GM23338 (cell line): ENCODE measurements around the gene OR4D1. TPM values are rescaled to one million over a fixed set of nuclear protein-coding genes. Genes with fewer than 3 reads are reported as not detected.

Experiments
- ATAC-seq: fragments of 200-7000 bp; cut with Tn5 transposase; 3 replicates; pipeline ENCODE4 v1.9.1; 2020
- DNase-seq: peaks from one replicate; pipeline ENCODE4 v3.0.0-alpha.2; 2015; ENCODE audit warnings: low spot score
- H2AFZ ChIP-seq: fragments of 200-600 bp; sonication (generic); 2 replicates; pipeline ENCODE4 v1.8.0; 2016; ENCODE audit warnings: antibody characterized with exemption, mild to moderate bottlenecking, moderate library complexity
- H3F3A ChIP-seq: fragments of 200-600 bp; sonication (generic); replicated peaks from 2 replicates; pipeline ENCODE4 v1.8.0; 2017; ENCODE audit warnings: antibody characterized with exemption, mixed run types, low read depth
- H3K27ac ChIP-seq: fragments of 200-600 bp; sonication (generic); 2 replicates; pipeline ENCODE4 v1.6.1; 2016; ENCODE audit warnings: low read depth
- H3K27me3 ChIP-seq: fragments of 200-600 bp; sonication (generic); 2 replicates; pipeline ENCODE4 v1.8.0; 2016; ENCODE audit warnings: mild to moderate bottlenecking, mixed run types, moderate library complexity; ENCODE audit not compliant: insufficient read depth
- H3K36me3 ChIP-seq: fragments of 200-600 bp; sonication (generic); 2 replicates; pipeline ENCODE4 v1.8.0; 2016; ENCODE audit warnings: mild to moderate bottlenecking; ENCODE audit not compliant: insufficient read depth
- H3K4me1 ChIP-seq: fragments of 200-600 bp; sonication (generic); 2 replicates; pipeline ENCODE4 v1.8.0; 2016; ENCODE audit warnings: mild to moderate bottlenecking, moderate library complexity; ENCODE audit not compliant: insufficient read depth
- H3K4me2 ChIP-seq: fragments of 200-600 bp; sonication (generic); 2 replicates; pipeline ENCODE4 v1.7.1; 2017; ENCODE audit warnings: mixed run types
- H3K4me3 ChIP-seq: fragments of 200-600 bp; sonication (generic); 2 replicates; pipeline ENCODE4 v1.6.1; 2016; ENCODE audit warnings: mixed run types
- H3K79me2 ChIP-seq: fragments of 200-600 bp; sonication (generic); replicated peaks from 2 replicates; pipeline ENCODE4 v1.8.0; 2017; ENCODE audit warnings: mild to moderate bottlenecking; ENCODE audit not compliant: insufficient read depth
- H3K9me2 ChIP-seq: fragments of 200-600 bp; sonication (generic); 2 replicates; pipeline ENCODE4 v1.8.0; 2017; ENCODE audit not compliant: insufficient read depth
- H4K20me1 ChIP-seq: fragments of 200-600 bp; sonication (generic); replicated peaks from 2 replicates; pipeline ENCODE4 v1.8.0; 2017; ENCODE audit warnings: mild to moderate bottlenecking; ENCODE audit not compliant: insufficient read depth
- H3K27ac Mint-ChIP-seq: 2 replicates; pipeline ENCODE4 v1.8.0; 2020; ENCODE audit warnings: inconsistent platforms, mild to moderate bottlenecking, moderate library complexity, mixed read lengths
- H3K27me3 Mint-ChIP-seq: 3 replicates; pipeline ENCODE4 v1.8.0; 2022; ENCODE audit warnings: low read depth, mild to moderate bottlenecking, moderate library complexity, mixed read lengths, inconsistent platforms; ENCODE audit not compliant: insufficient read depth, poor library complexity
- H3K36me3 Mint-ChIP-seq: 3 replicates; pipeline ENCODE4 v1.8.0; 2021; ENCODE audit warnings: low read depth, mild to moderate bottlenecking, inconsistent platforms, moderate library complexity, mixed read lengths
- H3K4me1 Mint-ChIP-seq: 3 replicates; pipeline ENCODE4 v1.8.0; 2020; ENCODE audit warnings: mild to moderate bottlenecking, inconsistent platforms, mixed read lengths
- H3K4me3 Mint-ChIP-seq: 3 replicates; pipeline ENCODE4 v1.8.0; 2021; ENCODE audit warnings: moderate library complexity, mild to moderate bottlenecking, inconsistent platforms, mixed read lengths
- H3K9me3 Mint-ChIP-seq: 3 replicates; pipeline ENCODE4 v1.8.0; 2020; ENCODE audit warnings: moderate library complexity, mild to moderate bottlenecking, inconsistent platforms, mixed read lengths
- CREB1 ChIP-seq: fragments of 250-450 bp; sonication (Bioruptor Pico); IDR thresholded peaks from 2 replicates; pipeline ENCODE4 v1.5.0; 2020; ENCODE audit warnings: low read depth, mild to moderate bottlenecking, moderate library complexity
- CTCF ChIP-seq, 2 experiments: fragments of 200-600 bp in 1 of 2; sonication (generic) in 1 of 2; conservative IDR thresholded peaks; 2 replicates each; pipeline versions ENCODE4 v1.5.1 to v1.6.1; 2016 to 2017; ENCODE audit warnings: antibody characterized with exemption in 2 of 2, low read depth in 2 of 2, mild to moderate bottlenecking in 2 of 2, moderate library complexity in 1 of 2
- EZH2phosphoT487 ChIP-seq: fragments of 200-600 bp; sonication (generic); IDR thresholded peaks from one replicate; pipeline ENCODE4 v1.8.1; 2018; ENCODE audit warnings: antibody characterized with exemption; ENCODE audit not compliant: unreplicated experiment
- ZNF114 ChIP-seq: fragments of 250-450 bp; sonication (Bioruptor Pico); IDR thresholded peaks from 2 replicates; pipeline ENCODE4 v1.5.0; 2020; ENCODE audit warnings: mild to moderate bottlenecking, moderate library complexity
- ZNF331 ChIP-seq: fragments of 250-450 bp; sonication (Bioruptor Pico); IDR thresholded peaks from 2 replicates; pipeline ENCODE4 v1.5.0; 2020; ENCODE audit warnings: low read depth, mild to moderate bottlenecking, moderate library complexity
- ZNF462 ChIP-seq: fragments of 250-450 bp; sonication (Bioruptor Pico); IDR thresholded peaks from 2 replicates; pipeline ENCODE4 v1.5.0; 2020; ENCODE audit warnings: mild to moderate bottlenecking, moderate library complexity
- polyA plus RNA-seq: library from polyadenylated mRNA; unstranded; fragments of >200 nt; fragmentation: Nextera tagmentation; extraction: Ambion mirVana; gene quantifications from 2 replicates; pipeline ENCODE4 v1.2.1, GENCODE V29; 2016
- total RNA-seq: library from RNA; depleted of rRNA; stranded (reverse); fragments of >200 nt; shearing (Covaris generic); gene quantifications from 2 replicates; pipeline ENCODE4 v1.2.3, GENCODE V29; 2014

Gene OR4D1
- total and polyA plus RNA-seq, 2 experiments from 2014 or later = 0.10 to 0.50 TPM

- Histone ChIP-seq H3F3A (no peaks in the 10 kb centered on the region), H3K9me2 (no peaks in the 10 kb centered on the region), H2AFZ (no peak overlapping the region), H3K4me2 (no peak overlapping the region), H4K20me1 (no peaks in the 10 kb centered on the region), H3K79me2 (no peaks in the 10 kb centered on the region), H3K36me3 (no peaks in the 10 kb centered on the region), H3K27me3 (no peaks in the 10 kb centered on the region), H3K4me1 (no peaks in the 10 kb centered on the region), H3K4me3 (no peak overlapping the region), H3K27ac (no peak overlapping the region)
- DNase-seq (peak; percentile 61), ATAC-seq (peak; percentile 94)
- H3K4me1 Mint-ChIP-seq = peaks cover 8% of the 10 kb centered on the region; the same call in 2 of the 3 replicates
- H3K9me3 Mint-ChIP-seq = no peaks in the 10 kb centered on the region
- TF ChIP-seq ZNF114 (CRISPR knock-in tag) (no peak), EZH2phosphoT487 (no peak), ZNF331 (CRISPR knock-in tag) (no peak), ZNF462 (CRISPR knock-in tag) (no peak), CREB1 (no peak), CTCF (conservative IDR thresholded peaks at IDR 0.05; ENCODE audit: low read depth in 2 of 2) (no peak)
- no peak overlapping the region for H3K4me3 Mint-ChIP-seq
- H3K27ac Mint-ChIP-seq = peak overlapping the region; percentile 38; the same call in 1 of the 2 replicates
- peaks cover 2% of the 10 kb centered on the region for H3K27me3 Mint-ChIP-seq
- no peaks in the 10 kb centered on the region for H3K36me3 Mint-ChIP-seq
These were observed 36.3 kb downstream of the OR4D1 start for GRCh38 chr17:58184308-58184985.
